H9 (cell line): ENCODE measurements around the gene FAT3. TPM values are rescaled to one million over a fixed set of nuclear protein-coding genes. Genes with fewer than 3 reads are reported as not detected.

Experiments
- DNase-seq: peaks from one replicate; pipeline ENCODE4 v3.0.0-alpha.2; 2017
- H2AFZ ChIP-seq: one replicate; pipeline ENCODE4 v1.6.1; 2013; ENCODE audit warnings: mild to moderate bottlenecking, low read length, control low read depth, moderate library complexity
- H2AK5ac ChIP-seq: 2 replicates; pipeline ENCODE4 v1.6.1; 2013; ENCODE audit warnings: low read length, control low read depth, mixed read lengths; ENCODE audit not compliant: insufficient read length
- H2BK120ac ChIP-seq: one replicate; pipeline ENCODE4 v1.6.1; 2013; ENCODE audit warnings: low read depth, mild to moderate bottlenecking, low read length, control low read depth, inconsistent platforms; ENCODE audit not compliant: poor library complexity, severe bottlenecking
- H2BK12ac ChIP-seq: 2 replicates; pipeline ENCODE4 v1.6.1; 2013; ENCODE audit warnings: low read length, control low read depth, mixed read lengths, low read depth; ENCODE audit not compliant: insufficient read length
- H2BK15ac ChIP-seq: 2 replicates; pipeline ENCODE4 v1.6.1; 2013; ENCODE audit warnings: low read depth, low read length, control low read depth
- H2BK20ac ChIP-seq: one replicate; pipeline ENCODE4 v1.6.1; 2013; ENCODE audit warnings: low read depth, mild to moderate bottlenecking, low read length, control low read depth, inconsistent platforms; ENCODE audit not compliant: poor library complexity, severe bottlenecking
- H2BK5ac ChIP-seq: 2 replicates; pipeline ENCODE4 v1.6.1; 2013; ENCODE audit warnings: low read length, control low read depth, mixed read lengths; ENCODE audit not compliant: insufficient read length
- H3K14ac ChIP-seq: 2 replicates; pipeline ENCODE4 v1.6.1; 2013; ENCODE audit warnings: low read length, control low read depth; ENCODE audit not compliant: insufficient read depth
- H3K18ac ChIP-seq: 2 replicates; pipeline ENCODE4 v1.6.1; 2013; ENCODE audit warnings: low read depth, mild to moderate bottlenecking, mixed read lengths, low read length, control low read depth; ENCODE audit not compliant: insufficient read length
- H3K23ac ChIP-seq: 2 replicates; pipeline ENCODE4 v1.6.1; 2013; ENCODE audit warnings: low read length, control low read depth, mixed read lengths, low read depth; ENCODE audit not compliant: insufficient read length
- H3K23me2 ChIP-seq: 2 replicates; pipeline ENCODE4 v1.6.1; 2013; ENCODE audit warnings: low read depth, mild to moderate bottlenecking, mixed read lengths, low read length, control low read depth; ENCODE audit not compliant: insufficient read length, poor library complexity, severe bottlenecking
- H3K27ac ChIP-seq: 2 replicates; pipeline ENCODE4 v1.5.1; 2013; ENCODE audit warnings: low read length, control low read depth, mixed read lengths, low read depth; ENCODE audit not compliant: insufficient read length
- H3K27me3 ChIP-seq: 2 replicates; pipeline ENCODE4 v1.6.1; 2013; ENCODE audit warnings: low read length, control low read depth, inconsistent platforms; ENCODE audit not compliant: insufficient read depth
- H3K4ac ChIP-seq: 2 replicates; pipeline ENCODE4 v1.6.1; 2013; ENCODE audit warnings: low read depth, mild to moderate bottlenecking, control low read depth, inconsistent platforms, low read length, moderate library complexity
- H3K4me1 ChIP-seq: 2 replicates; pipeline ENCODE4 v1.6.1; 2013; ENCODE audit warnings: low read length, control low read depth, inconsistent platforms; ENCODE audit not compliant: insufficient read depth
- H3K4me2 ChIP-seq: 2 replicates; pipeline ENCODE4 v1.6.1; 2013; ENCODE audit warnings: low read length, control low read depth, mixed read lengths; ENCODE audit not compliant: insufficient read length, insufficient read depth
- H3K56ac ChIP-seq: 2 replicates; pipeline ENCODE4 v1.6.1; 2013; ENCODE audit warnings: low read depth, mild to moderate bottlenecking, mixed read lengths, low read length, control low read depth; ENCODE audit not compliant: insufficient read length
- H3K79me1 ChIP-seq: 2 replicates; pipeline ENCODE4 v1.6.1; 2013; ENCODE audit warnings: low read depth, mild to moderate bottlenecking, moderate library complexity, low read length, control low read depth, inconsistent platforms; ENCODE audit not compliant: insufficient read depth, poor library complexity, severe bottlenecking
- H3K79me2 ChIP-seq: 2 replicates; pipeline ENCODE4 v1.6.1; 2013; ENCODE audit warnings: low read length, control low read depth, inconsistent platforms; ENCODE audit not compliant: insufficient read depth
- H3K9ac ChIP-seq: 2 replicates; pipeline ENCODE4 v1.6.1; 2013; ENCODE audit warnings: low read length, control low read depth, mixed read lengths; ENCODE audit not compliant: insufficient read length; ENCODE audit errors: extremely low read depth
- H3K9me3 ChIP-seq: one replicate; pipeline ENCODE4 v1.6.1; 2013; ENCODE audit warnings: low read depth, low read length, inconsistent platforms; ENCODE audit not compliant: control insufficient read depth
- H3T11ph ChIP-seq: one replicate; pipeline ENCODE4 v1.6.1; 2013; ENCODE audit warnings: mild to moderate bottlenecking, low read length, control low read depth, inconsistent platforms
- H4K20me1 ChIP-seq: one replicate; pipeline ENCODE4 v1.6.1; 2013; ENCODE audit not compliant: control insufficient read depth, insufficient read length, insufficient read depth
- H4K5ac ChIP-seq: 2 replicates; pipeline ENCODE4 v1.6.1; 2013; ENCODE audit warnings: low read depth, mild to moderate bottlenecking, mixed read lengths, low read length, control low read depth; ENCODE audit not compliant: insufficient read length
- H4K8ac ChIP-seq: replicated peaks from 2 replicates; pipeline ENCODE4 v1.6.1; 2013; ENCODE audit warnings: low read length, control low read depth, mixed read lengths, low read depth; ENCODE audit not compliant: insufficient read length
- H4K91ac ChIP-seq: 2 replicates; pipeline ENCODE4 v1.6.1; 2013; ENCODE audit warnings: low read depth, mild to moderate bottlenecking, moderate library complexity, mixed read lengths, low read length, control low read depth; ENCODE audit not compliant: insufficient read length
- H3K27ac Mint-ChIP-seq, 3 experiments: 2 replicates in 2 of 3; 3 replicates in 1 of 3; pipeline ENCODE4 v1.8.0; 2020 to 2021; ENCODE audit warnings: mixed read lengths in 3 of 3, mild to moderate bottlenecking in 1 of 3, moderate library complexity in 1 of 3
- H3K27me3 Mint-ChIP-seq: 2 replicates; pipeline ENCODE4 v1.8.0; 2021; ENCODE audit warnings: low read depth, mild to moderate bottlenecking, moderate library complexity, mixed read lengths
- H3K36me3 Mint-ChIP-seq, 3 experiments: 2 replicates in 2 of 3; 3 replicates in 1 of 3; pipeline ENCODE4 v1.8.0; 2020 to 2021; ENCODE audit warnings: low read depth in 3 of 3, mixed read lengths in 3 of 3; ENCODE audit not compliant: insufficient read depth in 1 of 3
- H3K4me1 Mint-ChIP-seq, 2 experiments: 2 replicates each; pipeline ENCODE4 v1.8.0; 2020; ENCODE audit warnings: mixed read lengths in 2 of 2
- H3K4me3 Mint-ChIP-seq, 2 experiments: 2 replicates in 1 of 2; 3 replicates in 1 of 2; pipeline ENCODE4 v1.8.0; 2020 to 2021; ENCODE audit warnings: mild to moderate bottlenecking in 2 of 2, mixed read lengths in 2 of 2, moderate library complexity in 1 of 2
- H3K9me3 Mint-ChIP-seq, 2 experiments: 2 replicates in 1 of 2; 3 replicates in 1 of 2; pipeline ENCODE4 v1.8.0; 2020; ENCODE audit warnings: mild to moderate bottlenecking in 2 of 2, mixed read lengths in 2 of 2, moderate library complexity in 1 of 2
- CTCF ChIP-seq: fragments of 200-600 bp; sonication (generic); conservative IDR thresholded peaks from 3 replicates; pipeline ENCODE4 v1.8.0; 2021; ENCODE audit warnings: antibody characterized with exemption, mild to moderate bottlenecking
- WGBS: extraction: QIAGEN DNeasy Blood & Tissue Kit; methylation state at CpG from one replicate; pipeline ENCODE4 v1.1.7; 2013; ENCODE audit warnings: missing lambda C conversion rate, low lambda C conversion rate, mixed read lengths; ENCODE audit not compliant: insufficient read length; ENCODE audit errors: extremely low coverage; 5-methylcytosine and 5-hydroxymethylcytosine counted together
- total RNA-seq: library from RNA; stranded (reverse); gene quantifications from 2 replicates; pipeline ENCODE4 v1.2.1, GENCODE V29; 2021

The FAT3 gene
- total RNA-seq, 1 experiment from 2014 or later: 19.1 TPM

DNA sequence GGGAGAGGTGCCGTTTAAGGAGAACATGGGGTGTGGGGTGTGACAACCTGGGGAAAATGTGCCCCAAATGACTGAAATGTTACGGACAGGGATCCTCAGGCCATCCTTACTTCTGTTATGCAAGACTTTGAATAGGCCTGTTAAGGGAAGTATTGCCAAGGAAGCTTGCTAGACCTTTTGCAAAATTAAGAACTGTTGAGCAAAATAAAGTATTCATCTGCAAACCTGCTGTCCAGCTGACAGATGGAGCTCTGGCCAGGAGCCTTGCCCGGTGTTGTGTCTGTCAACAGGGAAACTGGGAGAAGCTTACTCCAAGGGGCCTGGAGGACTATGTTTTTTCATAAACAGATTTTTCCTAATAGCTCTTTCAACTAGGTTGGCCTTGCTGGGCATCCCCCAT, 48.0 kb downstream of the FAT3 start:
- Histone ChIP-seq H2BK12ac (no peak overlapping the region), H2AK5ac (no peak overlapping the region), H3K79me2 (peaks cover 14% of the 10 kb centered on the region; the same call in 1 of the 2 replicates), H4K91ac (no peak overlapping the region), H2AFZ (no peak overlapping the region), H4K8ac (no peak overlapping the region), H3K4me1 (peaks cover 3% of the 10 kb centered on the region; the same call in 1 of the 2 replicates), H3K4me2 (no peak overlapping the region), H3K9me3 (no peaks in the 10 kb centered on the region), H3K9ac (no peak overlapping the region), H3T11ph (no peak overlapping the region), H4K5ac (no peak overlapping the region), H3K56ac (no peak overlapping the region), H3K27me3 (no peaks in the 10 kb centered on the region), H2BK20ac (no peak overlapping the region), H3K4ac (no peak overlapping the region), H3K23me2 (no peaks in the 10 kb centered on the region), H3K79me1 (peaks cover 12% of the 10 kb centered on the region), H3K18ac (no peak overlapping the region), H3K27ac (no peak overlapping the region), H4K20me1 (no peaks in the 10 kb centered on the region), H2BK120ac (no peak overlapping the region), H2BK5ac (no peak overlapping the region), H2BK15ac (no peak overlapping the region), H3K14ac (no peak overlapping the region), H3K23ac (no peak overlapping the region)
- H3K36me3 Mint-ChIP-seq: peaks cover 0 to 4% (median 4%) of the 10 kb centered on the region in 3 experiments; a peak in 2 of 7 replicates
- no peak for DNase-seq
- H3K27ac Mint-ChIP-seq: no peak overlapping the region
- H3K27me3 Mint-ChIP-seq: no peaks in the 10 kb centered on the region
- TF ChIP-seq CTCF: no peak
- H3K4me3 Mint-ChIP-seq: no peak overlapping the region
- no peaks in the 10 kb centered on the region for H3K9me3 Mint-ChIP-seq
- no CpG with 5 or more reads among the region's 3 CpGs for WGBS
- H3K4me1 Mint-ChIP-seq: peaks cover 21 to 24% of the 10 kb centered on the region in 2 experiments
